Posterior cingulate gyrus (tissue), 11 donors: ENCODE results near the gene DVL2.
A peak's percentile ranks its signal among the peaks of the same experiment; 100 is the strongest.
"Not testable (repeated sequence)": the region's sequence is repeated elsewhere in the genome, so short reads cannot be mapped to it uniquely, and the experiment has no call there.

Experiments
- DNase-seq, 10 donors: peaks; one replicate each; pipeline versions ENCODE4 v3.0.0 to v3.0.0-alpha.2; 2020 to 2021; ENCODE audit warnings: mixed read lengths in 3 of 10
- intact Hi-C: fragments of 100-400 bp; cut with DNase I; formaldehyde crosslinking; loops from one replicate; pipeline ENCODE4 v1.15.1; 2023

DVL2 gene

DNA sequence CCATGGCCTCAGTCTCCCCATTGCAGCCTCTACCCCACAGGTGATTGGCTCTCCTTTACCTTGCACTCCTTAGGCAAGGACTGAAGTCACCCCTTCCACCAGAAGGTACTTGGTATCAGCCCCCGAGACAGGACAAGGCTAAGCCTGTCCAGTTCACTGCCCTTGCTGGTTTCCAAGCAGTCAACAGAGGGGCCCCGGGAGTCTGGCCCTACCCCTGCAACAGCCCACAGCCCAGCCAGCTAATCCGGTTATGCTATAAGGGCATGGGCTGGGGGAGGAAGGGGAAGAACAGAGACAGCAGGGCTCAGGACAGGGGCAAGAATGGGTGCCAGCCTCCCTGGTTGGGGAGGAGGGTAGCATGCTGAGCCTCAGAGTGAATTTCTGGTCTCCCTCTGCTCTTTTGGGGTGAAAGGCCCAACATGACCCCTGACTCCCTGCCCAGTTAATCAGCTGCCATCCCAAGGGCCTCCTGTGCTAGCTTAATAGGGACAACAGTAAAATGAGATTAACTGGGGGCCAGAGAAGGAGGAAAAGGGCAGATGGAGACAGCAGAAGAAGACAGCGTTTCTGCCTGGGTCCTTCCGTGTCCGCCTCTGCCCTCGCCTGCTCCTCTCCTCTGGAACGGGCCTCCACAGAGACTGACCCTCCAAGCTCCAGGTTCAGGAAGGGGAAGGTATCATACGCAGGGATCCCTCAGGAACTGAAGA, 25.4 kb downstream of the DVL2 start:
- intact Hi-C loops = no loop called here
- DNase-seq = no peak

DNA sequence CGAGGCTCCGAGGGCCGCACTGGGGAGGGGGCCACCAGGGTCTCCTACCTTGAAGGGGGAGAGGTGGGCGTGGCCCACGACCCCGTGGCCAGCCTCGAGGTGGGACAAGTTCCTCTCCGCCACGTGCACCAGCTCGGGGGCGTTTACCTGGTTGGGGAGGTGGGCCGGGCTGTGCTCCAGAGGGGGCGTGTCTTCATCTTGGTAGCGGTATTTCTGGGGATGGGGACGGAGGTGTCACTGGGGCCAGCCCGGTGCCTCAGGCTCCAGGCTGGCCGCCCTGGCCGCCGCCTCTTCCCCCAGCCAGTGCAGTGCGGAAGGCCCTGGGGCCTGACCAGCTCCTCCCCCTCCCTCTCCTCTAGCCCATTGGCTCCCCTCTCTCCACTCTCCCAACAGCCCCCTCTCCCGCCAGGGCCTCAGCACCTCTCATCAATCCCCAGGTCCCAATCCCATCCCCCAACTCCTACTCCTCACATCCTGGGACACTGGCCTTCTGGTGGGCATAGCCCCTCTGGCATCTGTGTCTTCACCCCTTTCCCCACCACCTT, 26.2 kb downstream of the DVL2 start:
- DNase-seq = no peak
- intact Hi-C loops = no loop called here

DNA sequence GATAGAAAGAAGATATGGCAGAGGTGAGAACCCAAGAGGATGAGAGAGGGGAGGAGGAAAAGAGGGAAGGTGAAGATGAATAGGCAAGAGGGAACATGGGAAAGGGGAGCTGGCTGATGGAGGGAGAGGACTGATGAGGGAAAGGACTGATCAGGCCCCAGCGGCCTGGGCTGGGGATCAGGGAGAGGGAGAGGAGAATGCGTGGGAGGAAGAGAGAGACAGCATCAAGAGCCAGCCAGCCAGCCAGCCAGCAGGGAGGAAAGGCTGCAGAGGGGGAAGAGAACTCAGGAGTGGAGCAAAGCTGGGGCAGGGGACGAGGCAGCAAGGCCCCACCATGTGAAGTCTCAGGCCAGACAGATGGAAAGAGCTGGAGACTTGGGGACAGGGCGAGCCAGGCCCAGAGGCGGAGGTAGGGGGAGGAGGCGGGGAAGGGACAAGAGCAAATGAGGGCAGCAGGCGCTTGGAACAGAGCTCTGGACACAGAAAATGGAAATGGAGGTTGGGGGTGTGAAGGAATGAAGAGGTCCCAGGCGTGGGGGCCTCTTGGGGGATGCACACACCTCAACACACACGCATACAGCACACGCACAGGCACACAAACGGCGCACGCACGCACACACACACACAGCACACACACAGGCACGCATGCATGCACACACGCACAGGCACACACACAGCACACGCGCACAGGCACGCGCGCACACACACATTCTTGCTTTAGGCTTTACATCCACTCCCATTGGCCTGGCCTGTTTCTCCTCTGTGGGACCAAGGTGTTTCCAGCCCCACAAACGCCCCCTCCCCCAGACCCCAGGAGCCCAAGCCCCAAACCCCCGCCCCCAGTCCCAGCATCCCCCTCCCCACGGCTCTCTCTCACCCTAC, 27.0 kb downstream of the DVL2 start:
- intact Hi-C loops = no loop called here
- peak in 4 of 10 donors; percentile 39 to 92 (median 85) for DNase-seq

DNA sequence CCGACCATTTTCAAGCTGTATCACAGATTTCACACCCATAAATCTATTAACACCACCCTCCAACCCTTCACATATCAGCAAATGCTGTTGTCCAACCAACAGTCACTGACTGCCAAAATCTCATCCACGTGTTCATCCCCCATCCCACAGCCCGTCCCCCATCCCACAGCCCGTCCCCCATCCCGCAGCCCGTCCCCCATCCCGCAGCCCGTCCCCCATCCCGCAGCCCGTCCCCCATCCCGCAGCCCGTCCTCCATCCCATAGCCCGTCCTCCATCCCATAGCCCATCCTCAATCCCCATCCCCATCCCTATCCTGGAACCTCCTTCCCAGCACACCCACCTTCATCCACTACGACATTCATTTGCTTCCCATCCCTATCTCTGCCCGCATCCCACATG, 28.8 kb downstream of the DVL2 start:
- intact Hi-C loops = no loop called here
- peak in 1 of 10 donors; percentile 29 for DNase-seq

DNA sequence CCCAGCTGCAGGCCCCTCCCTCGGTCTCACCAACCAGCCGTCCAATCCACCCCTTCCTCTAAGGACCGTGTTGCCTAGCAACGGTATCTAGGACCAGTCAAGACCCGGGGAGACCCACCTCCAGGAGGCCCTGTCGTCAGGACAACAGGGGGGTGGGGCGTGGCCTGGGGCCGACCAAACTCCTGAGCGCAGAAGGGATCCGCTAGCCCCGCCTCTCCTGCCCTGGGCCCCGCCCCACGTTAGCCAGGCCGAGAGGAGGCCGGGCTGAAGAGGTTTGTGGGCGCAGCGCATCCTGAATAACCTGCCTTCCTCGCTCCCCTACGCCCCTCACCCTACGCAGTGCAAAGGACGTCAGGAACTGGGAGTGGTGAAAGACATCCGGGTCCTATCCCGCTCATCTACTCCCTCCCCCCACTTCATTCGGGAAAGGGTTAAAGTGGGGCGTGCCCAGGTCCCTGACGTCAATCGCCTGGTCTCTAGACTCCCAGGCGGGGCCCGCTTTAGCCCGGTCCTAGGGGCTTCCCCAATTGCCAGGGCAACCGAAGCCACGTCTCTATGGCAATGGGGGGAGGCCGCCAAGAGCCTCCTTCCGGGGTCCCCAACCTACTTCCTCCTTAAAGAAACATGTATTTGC, 29.4 kb downstream of the DVL2 start:
- intact Hi-C loops = no loop called here
- DNase-seq = peak; percentile 66 to 97 (median 78)

DNA sequence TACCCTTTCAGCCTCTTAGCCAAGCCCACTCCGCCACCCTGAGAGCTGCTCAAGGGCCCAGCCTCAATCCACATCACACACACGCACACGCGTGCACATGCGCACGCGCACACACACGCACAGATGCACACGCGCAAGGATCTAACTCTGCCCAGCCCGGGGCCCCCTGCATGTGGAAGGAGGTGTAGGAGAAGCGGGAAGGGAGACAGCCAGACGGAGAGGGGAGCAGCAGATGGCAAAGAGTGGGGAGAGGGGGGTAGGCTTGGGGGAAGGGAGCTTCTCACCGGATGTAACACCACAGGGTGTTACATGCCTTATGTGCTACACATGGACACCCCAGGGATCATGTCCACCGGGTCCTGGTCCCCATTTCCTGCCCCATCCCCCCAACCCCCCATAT, 30.0 kb downstream of the DVL2 start:
- DNase-seq = peak in 5 of 10 donors; percentile 39 to 91 (median 58)
- intact Hi-C loops = no loop called here

DNA sequence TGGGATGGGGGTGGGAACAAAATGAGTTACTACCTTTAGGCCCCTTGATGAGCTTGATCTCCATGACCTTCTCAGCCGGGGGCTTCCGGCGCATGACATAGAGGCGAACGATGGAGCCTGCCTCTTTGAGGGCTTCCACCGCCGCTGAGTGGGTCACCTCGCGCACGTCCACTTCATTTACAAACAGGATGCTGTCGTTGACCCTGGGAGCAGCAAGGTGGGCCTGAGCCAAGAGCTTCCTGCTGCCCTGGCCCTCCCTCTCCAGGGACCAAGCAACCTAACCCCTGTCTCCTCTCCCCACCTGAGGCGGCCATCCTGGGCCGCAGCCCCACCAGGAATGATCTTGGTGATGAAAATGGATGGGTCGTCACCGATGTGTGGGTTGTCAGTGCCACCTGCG, 30.9 kb downstream of the DVL2 start:
- DNase-seq = no peak
- intact Hi-C loops = no loop called here

DNA sequence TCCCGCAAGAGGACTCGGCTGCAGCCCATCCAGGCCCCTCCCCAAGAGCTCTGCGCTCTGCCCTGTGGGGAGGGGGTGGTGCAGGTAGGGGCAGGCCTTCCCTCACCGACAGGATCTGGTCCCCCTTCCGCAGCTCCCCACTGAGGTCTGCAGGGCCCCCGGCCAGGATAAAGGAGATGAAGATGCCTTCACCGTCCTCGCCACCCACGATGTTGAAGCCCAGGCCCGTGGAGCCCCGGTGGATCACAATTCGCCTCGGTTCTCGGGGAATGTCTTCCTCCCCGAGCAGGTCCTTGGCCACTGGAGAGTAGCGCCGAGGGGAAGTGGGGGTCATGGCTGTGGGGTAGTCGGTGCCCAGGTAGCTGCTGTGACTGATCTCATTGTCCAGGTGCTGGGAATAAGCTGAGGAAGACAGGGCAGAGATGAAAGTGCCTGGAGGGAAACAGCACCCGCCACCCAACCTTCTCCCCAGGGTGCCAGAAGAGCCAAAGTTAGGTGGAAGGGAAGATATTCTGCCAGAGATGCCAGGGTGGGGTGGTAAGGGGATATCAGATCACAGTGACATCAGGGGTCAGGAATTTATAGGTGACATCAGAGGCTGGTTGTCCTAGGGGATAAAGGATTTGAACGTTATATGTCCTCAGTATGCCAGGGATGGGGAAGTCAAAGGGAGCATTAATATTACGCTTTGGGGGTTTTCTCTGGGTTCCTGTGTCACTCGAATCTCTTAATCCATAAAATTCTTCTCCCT, 37.5 kb downstream of the DVL2 start:
- peak in 2 of 10 donors; percentile 62 to 67 for DNase-seq
- intact Hi-C loops = no loop called here

DNA sequence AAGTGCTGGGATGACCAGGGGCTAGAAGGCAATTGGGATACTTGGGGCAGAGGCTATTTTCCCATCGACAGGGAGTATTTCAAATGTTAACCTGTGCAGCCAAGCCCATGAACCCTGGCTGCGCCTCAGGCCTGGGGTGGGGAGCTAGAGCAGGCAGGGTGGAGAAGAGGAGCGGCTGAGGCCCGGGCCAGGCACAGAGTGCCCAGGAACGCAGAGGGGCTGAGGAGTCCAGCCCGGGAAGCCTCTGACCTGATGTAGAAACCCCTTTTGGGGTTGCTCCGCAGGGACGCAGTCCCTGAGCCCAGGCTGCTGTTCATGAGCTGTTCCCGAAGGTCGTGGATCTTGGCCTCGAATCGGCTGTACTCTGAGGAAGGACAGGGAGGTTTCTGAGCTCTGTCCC, 38.3 kb downstream of the DVL2 start:
- peak in 2 of 10 donors; percentile 19 to 56 for DNase-seq

DNA sequence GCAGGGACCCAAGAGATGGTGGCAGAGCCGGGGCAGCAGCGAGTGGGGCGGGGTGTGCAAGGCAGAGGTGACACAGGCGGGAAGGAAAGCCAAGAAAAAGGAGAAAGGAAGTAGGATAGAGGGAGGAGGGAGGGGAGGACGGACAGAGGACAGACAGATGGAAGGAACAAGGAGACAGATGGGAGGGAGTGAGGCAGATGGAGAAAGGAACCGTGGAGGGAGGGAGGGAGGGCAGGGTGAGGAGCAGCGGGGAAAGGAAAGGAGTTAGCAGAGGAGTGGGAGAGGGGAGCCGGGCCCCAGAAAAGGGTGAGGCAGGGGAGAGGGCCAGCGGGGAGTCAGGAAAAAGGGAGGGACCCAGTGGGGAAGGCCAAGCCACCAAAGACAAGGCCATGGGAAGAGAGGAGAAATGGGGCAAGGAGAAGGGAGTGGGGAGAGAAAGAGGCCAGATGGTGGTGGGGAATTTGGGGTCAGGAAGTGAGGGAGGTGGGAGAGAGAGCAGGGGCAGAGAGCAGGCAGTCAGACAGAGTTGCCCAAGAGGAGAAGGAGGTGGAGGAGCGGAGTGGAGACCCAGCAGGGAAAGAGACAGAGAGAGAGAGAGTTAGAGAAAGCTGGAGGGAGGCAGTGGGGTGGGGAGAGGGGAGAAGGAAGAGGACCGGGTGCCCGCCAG, 41.9 kb downstream of the DVL2 start:
- DNase-seq = no peak
- intact Hi-C loops = no loop called here

More for the DNA sequence above, 38.3 kb downstream of the DVL2 start:
- intact Hi-C loops = no loop called here

DNA sequence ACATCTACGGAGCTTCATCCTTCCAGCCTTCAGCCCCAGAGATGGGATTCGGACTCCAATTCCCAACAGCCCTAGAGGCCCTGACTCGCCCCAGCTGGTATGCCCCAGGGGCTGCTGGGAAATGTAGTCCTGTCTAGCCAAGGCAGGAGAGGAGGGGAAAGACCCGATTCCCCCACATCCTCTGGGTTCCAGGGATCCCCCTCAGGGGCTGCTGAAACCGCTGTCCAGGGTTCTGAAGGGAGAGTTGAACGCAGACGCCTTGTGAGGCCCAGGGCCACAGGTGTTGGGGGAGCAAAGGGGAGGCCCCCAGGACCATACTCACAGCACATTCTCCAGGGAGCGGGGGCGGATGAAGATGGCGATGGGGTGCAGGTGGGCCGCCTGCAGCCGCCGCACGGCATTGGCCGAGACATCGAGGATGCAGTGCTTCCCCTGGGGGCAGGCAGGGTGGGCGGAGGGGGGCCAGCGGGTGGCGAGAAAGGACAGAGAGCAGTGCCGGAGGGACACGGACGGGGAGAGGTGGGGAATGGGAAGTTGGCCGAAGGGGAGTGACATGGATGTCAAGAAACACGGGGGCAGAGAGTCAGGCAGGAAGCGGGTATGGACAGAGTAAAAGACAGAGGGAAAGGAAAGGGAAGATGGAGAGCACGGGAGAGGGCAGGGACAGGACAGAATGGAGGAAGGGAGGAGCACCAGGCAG, 42.6 kb downstream of the DVL2 start:
- intact Hi-C loops = no loop called here
- DNase-seq = peak; percentile 45 to 96 (median 74)

DNA sequence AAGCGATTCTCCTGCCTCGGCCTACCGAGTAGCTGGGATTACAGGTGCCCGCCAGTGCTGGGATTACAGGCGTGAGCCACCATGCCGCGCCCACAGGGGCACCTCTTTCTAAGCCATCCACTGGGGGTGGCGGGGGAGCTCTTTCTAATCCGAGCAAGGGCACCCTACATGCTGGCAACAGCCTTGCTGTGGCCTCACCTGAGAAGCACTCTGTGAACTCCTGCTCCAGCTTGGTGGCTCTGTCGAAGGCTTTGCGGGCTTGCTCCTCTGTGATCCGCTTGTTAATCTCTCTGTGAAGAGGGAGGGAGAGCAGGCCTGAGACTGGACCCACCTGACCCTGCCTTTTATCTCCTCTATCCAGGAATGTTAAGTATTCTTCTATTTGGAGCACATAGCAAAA, 43.2 kb downstream of the DVL2 start:
- DNase-seq = peak in 1 of 10 donors; percentile 77
- intact Hi-C loops = no loop called here

DNA sequence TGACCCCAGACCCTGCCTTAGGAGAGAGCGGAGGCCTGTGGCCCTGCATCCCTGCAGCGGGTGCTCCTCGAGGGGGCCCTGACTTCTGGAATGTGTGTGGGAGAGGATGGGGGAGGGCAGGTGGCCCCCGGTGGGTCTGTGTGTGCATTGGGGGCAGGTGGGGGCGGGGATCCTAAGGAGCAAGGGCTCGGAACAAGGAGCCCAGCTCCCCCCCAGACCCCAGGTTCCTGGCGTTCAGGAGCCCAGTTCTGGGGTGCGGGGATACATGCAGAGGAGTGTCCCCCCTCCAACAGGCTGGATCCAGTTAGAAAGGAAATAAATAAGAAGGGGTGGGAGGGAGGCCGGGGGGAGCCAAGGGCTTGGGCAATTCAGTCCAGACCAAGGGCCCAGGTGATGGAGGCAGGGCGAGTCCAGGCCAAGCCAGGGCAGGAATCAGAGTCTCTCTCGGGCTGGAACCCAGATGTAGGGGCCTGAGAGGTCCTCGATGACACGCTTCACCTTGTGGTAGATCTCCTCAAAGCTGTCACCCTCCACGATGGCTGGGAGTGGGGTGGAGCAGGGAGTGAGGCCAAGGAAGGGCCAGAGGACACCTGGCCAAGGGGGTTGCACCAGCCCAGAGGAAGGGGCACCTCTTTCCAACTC, 43.9 kb downstream of the DVL2 start:
- DNase-seq = peak in 1 of 10 donors; percentile 75
- intact Hi-C loops = no loop called here

DNA sequence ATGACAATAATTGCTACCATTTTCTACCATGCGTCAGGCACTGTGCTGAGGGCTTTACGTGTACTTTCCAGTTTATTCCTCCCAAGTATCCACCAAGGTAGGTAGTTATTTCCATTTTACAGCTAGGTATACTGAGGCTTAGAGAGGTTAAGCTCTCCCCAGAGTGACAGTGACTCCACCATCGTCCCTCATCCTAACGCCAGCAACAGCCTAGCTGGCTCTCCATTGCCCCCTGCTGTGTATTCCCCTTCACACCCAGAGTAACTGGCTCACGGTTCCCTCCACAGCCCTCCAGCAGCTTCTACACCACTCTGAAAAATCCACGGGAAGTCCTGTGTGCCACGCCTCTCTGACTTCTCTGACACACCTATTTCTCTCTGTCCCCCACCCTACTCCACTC, 48.1 kb downstream of the DVL2 start:
- intact Hi-C loops = no loop called here
- peak in 1 of 10 donors; percentile 78 for DNase-seq

DNA sequence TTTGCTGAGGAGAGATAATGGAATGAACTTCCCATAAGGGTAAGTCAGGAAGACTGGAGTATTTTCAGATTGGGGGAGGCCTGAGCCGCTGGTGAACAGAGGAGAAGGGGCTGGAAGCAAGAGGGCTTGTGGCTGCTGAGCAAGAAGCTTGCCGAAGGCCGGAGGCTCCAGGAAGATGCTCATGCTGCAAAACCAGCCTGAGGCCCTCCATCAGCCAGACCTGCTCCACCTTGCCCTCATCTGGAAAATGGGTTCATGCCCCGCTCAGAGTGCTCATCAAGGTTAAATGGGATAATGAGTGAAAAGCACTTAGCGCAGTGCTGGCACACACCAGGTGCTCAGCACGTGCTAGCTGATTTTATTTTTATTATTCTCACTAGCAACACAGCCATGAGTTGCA, 49.7 kb downstream of the DVL2 start:
- intact Hi-C loops = no loop called here
- DNase-seq = peak in 1 of 10 donors; percentile 49

DNA sequence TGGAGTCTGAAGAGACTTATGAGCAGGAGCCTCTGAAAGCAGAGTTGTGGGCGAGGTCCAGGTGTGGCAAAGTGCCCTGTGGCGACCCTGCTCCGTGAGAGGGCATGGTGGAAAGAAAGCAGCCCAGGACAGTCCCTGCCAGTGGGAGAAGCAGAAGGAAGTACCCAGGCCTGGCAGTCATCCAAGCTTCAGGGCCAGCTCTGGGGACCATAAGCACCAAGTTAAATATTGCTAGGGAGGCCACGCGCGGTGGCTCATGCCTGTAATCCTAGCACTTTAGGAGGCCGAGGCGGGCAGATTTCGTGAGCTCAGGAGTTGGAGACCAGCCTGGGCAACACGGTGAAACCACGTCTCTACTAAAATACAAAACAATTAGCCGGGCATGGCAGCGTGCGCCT, 50.2 kb downstream of the DVL2 start:
- intact Hi-C loops = no loop called here
- DNase-seq = peak in 1 of 10 donors; percentile 86

DNA sequence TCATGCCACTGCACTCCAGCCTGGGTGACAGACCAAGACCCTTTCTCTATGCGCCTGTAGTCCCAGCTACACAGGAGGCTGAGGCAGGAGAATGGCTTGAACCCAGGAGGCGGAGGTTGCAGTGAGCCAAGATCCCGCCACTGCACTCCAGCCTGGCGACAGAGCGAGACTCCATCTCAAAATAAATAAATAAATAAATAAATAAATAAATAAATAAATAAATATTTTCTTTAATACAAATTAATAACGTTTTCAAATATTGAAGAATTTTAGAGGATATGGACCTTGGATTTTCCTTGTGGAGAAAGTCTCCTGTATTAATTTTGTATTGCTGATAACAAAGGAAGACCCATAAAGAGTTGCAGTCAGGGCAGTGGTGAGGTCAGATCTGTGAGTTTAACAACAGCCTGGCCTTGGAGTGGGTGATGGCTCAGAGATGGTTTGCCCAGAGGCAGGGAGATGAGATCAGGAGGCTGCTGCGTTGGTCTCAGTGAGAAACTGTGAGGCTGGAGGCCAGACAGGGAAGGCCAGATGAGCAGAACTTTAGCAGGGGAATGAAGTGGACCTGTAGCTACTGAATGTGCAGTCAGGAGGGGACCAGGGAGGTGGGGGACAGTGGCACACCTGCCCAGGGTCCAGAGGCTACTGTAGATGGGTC, 50.8 kb downstream of the DVL2 start:
- intact Hi-C loops = no loop called here

DNA sequence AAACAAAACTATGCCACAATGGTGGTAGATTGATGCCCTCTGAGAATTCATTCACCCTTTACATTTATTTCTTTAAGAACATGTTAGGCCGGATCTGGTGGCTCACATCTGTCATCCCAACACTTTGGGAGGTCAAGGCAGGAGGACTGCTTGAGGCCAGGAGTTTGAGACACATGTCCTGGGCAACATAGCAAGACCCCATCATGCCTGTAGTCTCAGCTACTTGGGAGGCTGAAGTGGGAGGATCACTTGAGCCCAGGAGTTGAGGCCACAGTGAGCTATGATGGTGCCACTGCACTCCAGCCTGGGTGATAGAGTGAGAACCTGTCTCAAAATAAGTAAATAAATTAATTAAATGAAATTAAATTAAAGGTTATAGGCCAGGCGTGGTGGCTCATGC, 52.2 kb downstream of the DVL2 start:
- intact Hi-C loops, DNase-seq: not testable (repeated sequence)

More for the DNA sequence above, 50.8 kb downstream of the DVL2 start:
- DNase-seq = no peak
